Naive thymus-derived CD8-positive, alpha-beta T cell (primary cell): ENCODE results near the gene DDN. TPM values are rescaled to one million over a fixed set of nuclear protein-coding genes. Genes with fewer than 3 reads are reported as not detected.

Experiments
- ATAC-seq, 2 donors: fragments of 150-1000 bp; cut with Tn5 transposase in 1 of 2; sonication (Bioruptor Pico), chemical (Tn5 transposase) in 1 of 2; 1 replicate in 1 of 2; 2 replicates in 1 of 2; pipeline ENCODE4 v1.10.0; 2021; ENCODE audit warnings: mild to moderate bottlenecking in 2 of 2, moderate library complexity in 2 of 2
- POLR2A ChIA-PET: fragments of 350-600 bp; sonication (Branson Sonifier 250); formaldehyde crosslinking; loops from one replicate; lab custom pipeline; 2021; ENCODE audit warnings: antibody characterized with exemption; lab: Charles Lee
- DNase-seq, 10 donors: peaks; one replicate each; pipeline versions ENCODE4 v3.0.0 to v3.0.0-alpha.2; 2020 to 2022
- H3K27ac Mint-ChIP-seq, 10 donors: one replicate each; pipeline ENCODE4 v1.8.0; 2020 to 2022; ENCODE audit warnings: mild to moderate bottlenecking in 10 of 10, mixed read lengths in 10 of 10, moderate library complexity in 4 of 10, inconsistent platforms in 1 of 10
- H3K27me3 Mint-ChIP-seq, 5 donors: one replicate each; pipeline ENCODE4 v1.8.0; 2021 to 2022; ENCODE audit warnings: mixed read lengths in 5 of 5
- H3K36me3 Mint-ChIP-seq, 3 donors: one replicate each; pipeline ENCODE4 v1.8.0; 2020 to 2022; ENCODE audit warnings: mixed read lengths in 3 of 3, mild to moderate bottlenecking in 2 of 3, inconsistent platforms in 1 of 3
- H3K4me1 Mint-ChIP-seq, 4 donors: one replicate each; pipeline ENCODE4 v1.8.0; 2021 to 2022; ENCODE audit warnings: mixed read lengths in 4 of 4
- H3K4me3 Mint-ChIP-seq, 10 donors: one replicate each; pipeline ENCODE4 v1.8.0; 2020 to 2022; ENCODE audit warnings: mild to moderate bottlenecking in 10 of 10, mixed read lengths in 10 of 10, moderate library complexity in 6 of 10, inconsistent platforms in 1 of 10
- H3K9me3 Mint-ChIP-seq, 9 donors: one replicate each; pipeline ENCODE4 v1.8.0; 2020 to 2022; ENCODE audit warnings: mixed read lengths in 9 of 9, mild to moderate bottlenecking in 3 of 9, inconsistent platforms in 1 of 9, moderate library complexity in 1 of 9
- polyA plus RNA-seq, 3 donors: library from polyadenylated mRNA; unstranded; fragments of 300-500 nt; fragmentation: Illumina TruSeq; gene quantifications; one replicate each; pipeline ENCODE4 v1.2.3, GENCODE V29; 2021
- total RNA-seq, 8 experiments: library from RNA in 2 of 8; stranded (reverse) in 2 of 8; gene quantifications; one replicate each; pipeline ENCODE4 v1.2.3 and lab custom pipeline; 2021 to 2026

DDN gene
- total and polyA plus RNA-seq, 5 experiments from 2014 or later = 0.14 to 0.18 TPM; not detected in 3

DNA sequence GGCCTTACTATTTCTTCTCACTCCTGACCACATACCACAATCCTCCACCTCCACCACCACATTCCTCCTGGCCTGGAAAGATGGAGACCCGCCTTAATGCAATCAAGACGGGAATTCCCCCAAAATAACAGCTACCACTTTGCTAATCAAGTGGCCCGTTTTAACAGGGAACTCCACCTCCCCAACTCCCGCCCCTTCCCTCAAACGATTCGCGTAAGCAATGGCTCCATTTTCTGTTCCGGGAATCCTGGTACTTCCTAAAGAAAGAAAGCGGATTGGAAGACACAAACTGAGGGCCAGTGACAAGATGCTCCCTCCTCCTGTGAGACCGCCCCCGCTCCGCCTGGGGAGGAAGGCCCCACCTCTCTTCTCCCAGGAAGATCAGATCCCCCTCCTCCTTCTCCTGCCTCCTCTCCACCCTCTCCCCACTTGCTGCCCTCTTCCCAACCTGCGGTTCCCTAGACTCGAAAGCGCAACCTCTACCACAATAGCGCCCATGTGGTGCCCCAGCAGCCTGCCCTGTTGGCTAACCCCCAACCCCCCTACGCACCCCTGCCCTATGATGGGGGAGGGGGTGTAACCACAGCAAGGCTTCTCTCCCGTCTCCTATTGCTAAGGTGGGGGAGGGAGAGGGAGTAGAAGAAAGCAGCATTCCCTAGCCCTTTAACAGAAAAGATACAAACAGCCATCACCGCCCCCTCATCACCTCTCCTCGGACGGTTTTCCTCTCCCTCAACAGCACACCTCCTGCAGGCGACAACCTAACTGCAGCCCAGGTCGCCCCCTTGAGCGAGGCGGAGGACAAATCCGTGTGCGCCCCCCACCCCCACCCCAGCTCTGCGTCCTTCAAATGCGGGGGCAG lies 42.7 kb downstream of the DDN start:
- peak in 2 of 10 donors; percentile 17 to 34 for DNase-seq
- Mint-ChIP-seq H3K4me3 (peak overlapping the region; percentile 91 to 99 (median 98)), H3K27me3 (peaks cover 0 to 2% (median 0%) of the 10 kb centered on the region in 5 donors), H3K36me3 (peaks cover 0 to 16% (median 0%) of the 10 kb centered on the region in 3 donors), H3K9me3 (no peaks in the 10 kb centered on the region), H3K4me1 (peaks cover 28 to 57% (median 49%) of the 10 kb centered on the region in 4 donors), H3K27ac (peak overlapping the region; percentile 74 to 97 (median 94))
- POLR2A ChIA-PET = interaction anchor here (0.7 to 3.0 kb wide), 13 partner anchors 9 to 757 kb away, joined by 3 to 18 read pairs (median 3); partner anchors contain the start of genes DDX23, FKBP11 and WNT1
- ATAC-seq = peak; percentile 41 to 47

DNA sequence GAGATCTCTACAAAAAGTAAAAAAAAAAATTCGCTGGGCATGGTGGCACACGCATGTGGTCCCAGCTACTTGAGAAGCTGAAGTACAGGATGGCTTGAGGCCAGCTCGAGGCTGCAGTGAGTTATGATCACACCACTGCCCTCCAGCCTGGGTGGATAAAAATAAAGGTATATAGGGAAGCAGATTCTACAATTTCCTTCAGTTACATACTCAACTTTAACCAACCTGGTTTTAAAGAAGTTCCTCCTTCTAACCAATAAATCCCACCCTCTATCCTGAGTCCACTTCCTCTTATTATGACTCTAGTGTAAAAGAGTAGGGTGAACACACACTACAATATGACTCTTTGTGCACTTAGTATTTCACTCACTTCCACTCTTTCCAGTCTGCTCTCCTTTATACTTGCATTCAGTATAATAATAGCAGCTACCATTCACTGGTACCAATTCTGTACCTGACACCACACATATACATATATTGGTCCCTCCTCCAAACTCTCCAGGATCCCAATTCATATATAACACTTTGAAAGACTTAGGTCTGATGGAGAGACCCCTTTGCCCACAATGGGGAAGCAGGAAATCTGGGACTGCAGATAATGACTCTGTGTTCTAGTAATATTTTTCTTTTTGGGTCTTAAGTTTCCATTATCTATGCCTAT lies 44.2 kb downstream of the DDN start:
- no peak for ATAC-seq
- Mint-ChIP-seq H3K9me3 (no peaks in the 10 kb centered on the region), H3K4me1 (peaks cover 30 to 57% (median 49%) of the 10 kb centered on the region in 4 donors), H3K27me3 (no peaks in the 10 kb centered on the region), H3K27ac (peak overlapping the region in 3 of 10 donors; percentile 0 to 74 (median 29)), H3K4me3 (peak overlapping the region in 9 of 10 donors; percentile 1 to 98 (median 96)), H3K36me3 (peaks cover 0 to 18% (median 0%) of the 10 kb centered on the region in 3 donors)
- POLR2A ChIA-PET = interaction anchor here (1.1 to 3.0 kb wide), 2 partner anchors 11 to 15 kb away, joined by 3 to 8 read pairs; no protein-coding TSS in a partner anchor
- DNase-seq = no peak

DNA sequence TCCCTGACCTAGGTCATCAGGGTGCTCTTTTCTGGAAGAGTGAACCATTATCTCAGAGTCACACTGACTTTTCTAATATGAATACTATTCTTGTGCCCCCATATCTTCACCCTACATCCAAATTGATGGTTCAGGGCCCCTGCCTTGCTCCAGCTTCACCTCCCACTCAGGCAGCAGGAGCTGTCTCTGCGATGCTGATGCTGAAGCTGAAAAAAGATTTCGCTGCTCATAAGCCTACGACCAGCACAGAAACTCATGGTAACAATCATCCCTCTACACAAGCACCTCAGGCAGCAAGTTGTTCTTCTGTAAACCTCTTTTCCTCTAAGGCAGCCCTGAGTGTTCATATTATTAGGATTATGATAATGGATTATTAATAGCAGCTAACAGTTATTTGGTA lies 45.1 kb downstream of the DDN start:
- ATAC-seq (no peak), DNase-seq (no peak)
- POLR2A ChIA-PET = interaction anchor here (0.6 kb wide), 1 partner anchor 228 kb away, joined by 4 read pairs; no protein-coding TSS in a partner anchor
- Mint-ChIP-seq H3K4me3 (no peak overlapping the region), H3K27me3 (no peaks in the 10 kb centered on the region), H3K27ac (peak overlapping the region in 1 of 10 donors; percentile 71), H3K9me3 (no peaks in the 10 kb centered on the region), H3K36me3 (peaks cover 0 to 21% (median 3%) of the 10 kb centered on the region in 3 donors), H3K4me1 (peaks cover 32 to 58% (median 50%) of the 10 kb centered on the region in 4 donors)

DNA sequence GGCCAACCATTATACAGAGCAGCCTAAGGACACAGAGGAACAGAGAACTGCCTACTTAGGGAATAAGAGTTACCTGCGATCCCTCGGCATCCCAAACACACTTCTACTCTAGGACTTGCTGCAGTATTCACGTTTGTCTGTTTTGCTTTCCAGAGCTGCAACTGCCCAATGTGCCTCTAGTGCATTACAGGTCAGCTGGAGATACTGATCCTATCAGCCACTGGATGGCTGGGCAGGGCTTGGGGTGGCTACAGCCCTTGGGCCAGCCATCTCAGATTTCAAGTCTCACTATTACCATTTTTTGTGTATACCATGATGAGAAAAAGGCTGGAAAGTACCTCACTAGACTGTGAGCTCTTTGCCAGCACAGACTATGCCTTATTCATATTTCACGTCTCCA lies 46.5 kb downstream of the DDN start:
- no peak overlapping the region for H3K4me3 Mint-ChIP-seq
- H3K36me3 Mint-ChIP-seq = peaks cover 0 to 23% (median 3%) of the 10 kb centered on the region in 3 donors
- POLR2A ChIA-PET = interaction anchor here (0.5 to 1.4 kb wide), 4 partner anchors 27 to 313 kb away, joined by 3 to 4 read pairs (median 3); partner anchors contain the start of gene FKBP11
- ATAC-seq = no peak
- H3K27ac Mint-ChIP-seq = no peak overlapping the region
- DNase-seq = no peak
- H3K9me3 Mint-ChIP-seq = no peaks in the 10 kb centered on the region
- H3K27me3 Mint-ChIP-seq = no peaks in the 10 kb centered on the region
- H3K4me1 Mint-ChIP-seq = peaks cover 32 to 63% (median 52%) of the 10 kb centered on the region in 4 donors

DNA sequence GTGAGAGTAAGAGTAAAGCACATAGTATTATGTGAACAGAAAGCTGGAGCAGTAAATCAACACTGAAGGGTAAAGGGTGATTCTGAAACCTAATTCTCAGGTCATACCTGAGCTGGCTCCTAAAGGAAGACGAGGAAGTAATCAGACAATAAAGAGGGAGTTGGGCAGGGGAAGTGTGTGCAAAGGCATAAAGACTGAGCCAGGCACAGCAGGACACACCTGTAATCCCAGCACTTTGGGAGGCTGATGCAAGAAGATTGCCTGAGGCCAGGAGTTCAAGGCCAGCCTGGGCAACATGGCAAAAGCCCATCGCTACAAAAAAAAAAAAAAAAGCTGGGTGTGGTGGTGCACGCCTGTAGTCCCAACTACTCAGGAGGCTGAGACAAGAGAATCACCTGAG lies 51.4 kb downstream of the DDN start:
- POLR2A ChIA-PET = interaction anchor here (1.0 to 1.6 kb wide), 3 partner anchors 10 to 95 kb away, joined by 3 to 5 read pairs (median 4); partner anchors contain the start of gene ARF3
- Mint-ChIP-seq H3K27ac (peak overlapping the region in 3 of 10 donors; percentile 5 to 35 (median 25)), H3K4me3 (no peak overlapping the region), H3K9me3 (no peaks in the 10 kb centered on the region), H3K4me1 (peaks cover 25 to 49% (median 39%) of the 10 kb centered on the region in 4 donors), H3K36me3 (peaks cover 0 to 23% (median 5%) of the 10 kb centered on the region in 3 donors), H3K27me3 (no peaks in the 10 kb centered on the region)
- no peak for DNase-seq
- no peak for ATAC-seq

DNA sequence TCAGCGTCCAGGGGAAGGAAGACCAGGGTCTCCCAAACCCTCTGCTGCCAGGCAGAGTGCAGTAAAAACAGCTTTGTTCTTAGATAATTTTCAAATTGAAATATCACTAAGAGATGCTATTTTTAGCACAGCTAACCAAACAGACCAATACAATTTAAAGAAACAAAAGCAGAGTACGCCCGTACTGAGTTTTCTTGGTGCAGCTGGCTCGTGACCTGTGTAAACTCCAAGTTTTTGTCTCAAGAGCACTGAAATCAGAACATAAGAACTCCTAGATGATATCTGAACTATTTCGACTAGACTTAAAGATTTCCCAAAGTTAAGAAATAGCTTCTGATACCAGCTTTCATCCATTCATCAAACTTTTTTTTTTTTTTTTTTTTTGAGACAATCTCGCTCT lies 52.2 kb downstream of the DDN start:
- Mint-ChIP-seq H3K27ac (peak overlapping the region in 4 of 10 donors; percentile 56 to 79 (median 68)), H3K36me3 (peaks cover 0 to 20% (median 5%) of the 10 kb centered on the region in 3 donors), H3K4me1 (peaks cover 22 to 42% (median 34%) of the 10 kb centered on the region in 4 donors), H3K4me3 (no peak overlapping the region), H3K9me3 (no peaks in the 10 kb centered on the region), H3K27me3 (no peaks in the 10 kb centered on the region)
- DNase-seq (no peak), ATAC-seq (no peak)
- POLR2A ChIA-PET = interaction anchor here (0.7 to 1.1 kb wide), 3 partner anchors 10 to 23 kb away, joined by 3 to 4 read pairs (median 3); partner anchors contain the start of gene ARF3

DNA sequence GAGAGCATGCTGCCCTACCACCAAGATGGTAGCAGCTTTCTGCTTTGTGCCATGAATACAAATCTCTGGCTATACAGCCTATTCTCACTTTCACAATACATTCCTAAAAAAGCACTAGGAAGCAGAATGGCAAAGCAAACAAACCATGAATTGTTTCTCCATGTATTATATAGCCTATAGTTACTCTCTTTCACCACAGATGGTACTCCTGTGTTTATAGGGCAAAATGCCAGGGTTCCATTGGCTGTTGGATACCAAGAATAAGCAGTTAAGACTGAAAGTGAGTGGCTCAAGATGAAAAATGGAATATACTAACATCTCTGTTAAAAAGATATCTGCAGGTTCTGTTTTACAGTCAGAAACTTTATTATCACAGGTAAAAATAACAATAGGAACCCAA lies 53.0 kb downstream of the DDN start:
- Mint-ChIP-seq H3K4me3 (no peak overlapping the region), H3K27ac (peak overlapping the region in 3 of 10 donors; percentile 56 to 79 (median 76)), H3K4me1 (peaks cover 22 to 42% (median 34%) of the 10 kb centered on the region in 4 donors), H3K9me3 (no peaks in the 10 kb centered on the region), H3K36me3 (peaks cover 0 to 20% (median 5%) of the 10 kb centered on the region in 3 donors), H3K27me3 (no peaks in the 10 kb centered on the region)
- ATAC-seq (no peak), DNase-seq (no peak)
- POLR2A ChIA-PET = no interaction called here

Other genes with a start within 250 kb of the DDN start
- not detected for gene ADCY6, start 210.3 kb downstream of the DDN start, total RNA-seq
- gene ADCY6, start 210.3 kb downstream of the DDN start, polyA plus RNA-seq = not detected
- gene CACNB3, start 180.9 kb downstream of the DDN start, total RNA-seq = 1 to 10 TPM; 3.2 to 3.3 TPM
- gene CACNB3, start 180.9 kb downstream of the DDN start, polyA plus RNA-seq = under 1 TPM; 0.19 to 0.52 (median 0.19) TPM
- gene DDX23, start 147.2 kb downstream of the DDN start, total RNA-seq = 100 to 1,000 TPM; 159 to 171 TPM
- gene DDX23, start 147.2 kb downstream of the DDN start, polyA plus RNA-seq = 10 to 100 TPM; 27.6 to 52.2 (median 33.8) TPM
- 1 to 10 TPM; 3.7 to 3.9 TPM for gene RND1, start 133.5 kb downstream of the DDN start, total RNA-seq
- gene RND1, start 133.5 kb downstream of the DDN start, polyA plus RNA-seq = 1 to 10 TPM in 2 of 3 donors, under 1 TPM in 1; 0.15 to 2.1 (median 1.3) TPM
- 10 to 100 TPM; 49.2 to 49.3 TPM for gene FKBP11, start 73.9 kb downstream of the DDN start, total RNA-seq
- 100 to 1,000 TPM; 127 to 151 (median 131) TPM for gene FKBP11, start 73.9 kb downstream of the DDN start, polyA plus RNA-seq
- gene ARF3, start 41.9 kb downstream of the DDN start, total RNA-seq = 10 to 100 TPM; 55.3 to 57.3 TPM
- gene ARF3, start 41.9 kb downstream of the DDN start, polyA plus RNA-seq = 10 to 100 TPM; 19.5 to 24.4 (median 21.8) TPM
- 1 to 10 TPM; 3.0 to 3.3 TPM for gene WNT10B, start 27.6 kb downstream of the DDN start, total RNA-seq
- under 1 TPM in 1 of 3 donors, not detected in 2; 0.29 TPM for gene WNT10B, start 27.6 kb downstream of the DDN start, polyA plus RNA-seq
- under 1 TPM; 0.33 to 0.52 TPM for gene WNT1, start 21.1 kb downstream of the DDN start, total RNA-seq
- 1 to 10 TPM in 1 of 3 donors, under 1 TPM in 2; 0.23 to 1.2 (median 0.49) TPM for gene WNT1, start 21.1 kb downstream of the DDN start, polyA plus RNA-seq
- 10 to 100 TPM; 47.5 to 49.5 TPM for gene PRKAG1, start 19.4 kb upstream of the DDN start, total RNA-seq
- 10 to 100 TPM; 29.2 to 39.5 (median 33.0) TPM for gene PRKAG1, start 19.4 kb upstream of the DDN start, polyA plus RNA-seq
- 100 to 1,000 TPM; 130 to 134 TPM for gene KMT2D, start 61.4 kb upstream of the DDN start, total RNA-seq
- gene KMT2D, start 61.4 kb upstream of the DDN start, polyA plus RNA-seq = 10 to 100 TPM in 2 of 3 donors, 1 to 10 TPM in 1; 1.5 to 28.5 (median 10.5) TPM
- 1 to 10 TPM; 3.6 to 4.3 TPM for gene RHEBL1, start 70.6 kb upstream of the DDN start, total RNA-seq
- gene RHEBL1, start 70.6 kb upstream of the DDN start, polyA plus RNA-seq = 1 to 10 TPM; 3.0 to 3.6 (median 3.4) TPM
- under 1 TPM; 0.27 to 0.47 TPM for gene DHH, start 95.4 kb upstream of the DDN start, total RNA-seq
- not detected for gene DHH, start 95.4 kb upstream of the DDN start, polyA plus RNA-seq
- 100 to 1,000 TPM; 253 to 270 TPM for gene LMBR1L, start 111.5 kb upstream of the DDN start, total RNA-seq
- gene LMBR1L, start 111.5 kb upstream of the DDN start, polyA plus RNA-seq = 10 to 100 TPM; 34.0 to 45.8 (median 34.6) TPM
- gene TUBA1B, start 132.0 kb upstream of the DDN start, total RNA-seq = 100 to 1,000 TPM; 157 to 161 TPM
- gene TUBA1B, start 132.0 kb upstream of the DDN start, polyA plus RNA-seq = 100 to 1,000 TPM; 277 to 339 (median 333) TPM
- 10 to 100 TPM; 93.5 to 95.3 TPM for gene TUBA1A, start 189.7 kb upstream of the DDN start, total RNA-seq
- 100 to 1,000 TPM; 139 to 168 (median 147) TPM for gene TUBA1A, start 189.7 kb upstream of the DDN start, polyA plus RNA-seq